Measurements from ENCODE around the gene COL15A1.

COL15A1 gene

GRCh38 chr9:99057665-99058625 lies 114.2 kb downstream of the COL15A1 start:
- no peaks in the 10 kb centered on the region for H3K27me3 ChIP-seq (ENCODE audit: insufficient read depth, low read length, poor library complexity, severe bottlenecking)
- peak overlapping the region; percentile 72 for H3K4me3 ChIP-seq (ENCODE audit: low read length, poor library complexity, severe bottlenecking)
- peak overlapping the region; percentile 90 for H3K4me2 ChIP-seq (ENCODE audit: low read depth, low read length, poor library complexity, severe bottlenecking)

GRCh38 chr9:99058964-99059921 lies 115.5 kb downstream of the COL15A1 start:
- no peaks in the 10 kb centered on the region for H3K36me3 ChIP-seq (ENCODE audit: insufficient read depth, low read length)
- H3K4me2 ChIP-seq (ENCODE audit: low read depth, low read length, poor library complexity, severe bottlenecking): peak overlapping the region; percentile 90
- H3F3A ChIP-seq (ENCODE audit: low read depth): peaks cover 20% of the 10 kb centered on the region
- H3K27me3 ChIP-seq (ENCODE audit: insufficient read depth, low read length, poor library complexity, severe bottlenecking): no peaks in the 10 kb centered on the region
- TF ChIP-seq CTCF (conservative IDR thresholded peaks at IDR 0.05; ENCODE audit: low read length) (no peak), EZH2phosphoT487 (IDR thresholded peaks at IDR 0.05; ENCODE audit: borderline replicate concordance) (no peak)
- H4K20me1 ChIP-seq (ENCODE audit: insufficient read depth, low read length, poor library complexity, severe bottlenecking): no peaks in the 10 kb centered on the region
- H3K9me3 ChIP-seq (ENCODE audit: insufficient read depth, low read depth, low read length): no peaks in the 10 kb centered on the region
- no peaks in the 10 kb centered on the region for H3K9me2 ChIP-seq (replicated peaks; ENCODE audit: low read depth, low read length)
- peaks cover 76% of the 10 kb centered on the region for H3K4me1 ChIP-seq (ENCODE audit: insufficient read depth, low read length, poor library complexity, severe bottlenecking)
- peak overlapping the region; percentile 44; the same call in 1 of the 2 replicates for H2AFZ ChIP-seq (ENCODE audit: low read length)
- peak overlapping the region; percentile 79 for H3K9ac ChIP-seq (ENCODE audit: low read depth, low read length, poor library complexity, severe bottlenecking)
- H3K4me3 ChIP-seq (ENCODE audit: low read length, poor library complexity, severe bottlenecking): peak overlapping the region; percentile 72
- no peaks in the 10 kb centered on the region for H3K79me2 ChIP-seq (ENCODE audit: insufficient read depth, low read length)

More at GRCh38 chr9:99057665-99058625, 114.2 kb downstream of the COL15A1 start:
- Histone ChIP-seq H3K9me2 (replicated peaks; ENCODE audit: low read depth, low read length) (no peaks in the 10 kb centered on the region), H3K79me2 (ENCODE audit: insufficient read depth, low read length) (no peaks in the 10 kb centered on the region), H3K9me3 (ENCODE audit: insufficient read depth, low read depth, low read length) (no peaks in the 10 kb centered on the region), H3K9ac (ENCODE audit: low read depth, low read length, poor library complexity, severe bottlenecking) (peak overlapping the region; percentile 79), H3F3A (ENCODE audit: low read depth) (peaks cover 20% of the 10 kb centered on the region), H2AFZ (ENCODE audit: low read length) (no peak overlapping the region), H4K20me1 (ENCODE audit: insufficient read depth, low read length, poor library complexity, severe bottlenecking) (no peaks in the 10 kb centered on the region), H3K36me3 (ENCODE audit: insufficient read depth, low read length) (no peaks in the 10 kb centered on the region), H3K4me1 (ENCODE audit: insufficient read depth, low read length, poor library complexity, severe bottlenecking) (peaks cover 81% of the 10 kb centered on the region)
- TF ChIP-seq EZH2phosphoT487 (IDR thresholded peaks at IDR 0.05; ENCODE audit: borderline replicate concordance): no peak
- no peak for TF ChIP-seq CTCF (conservative IDR thresholded peaks at IDR 0.05; ENCODE audit: low read length)

GRCh38 chr9:99060621-99061020 lies 116.9 kb downstream of the COL15A1 start:
- H2AFZ ChIP-seq (ENCODE audit: low read length): no peak overlapping the region
- H3K79me2 ChIP-seq (ENCODE audit: insufficient read depth, low read length): no peaks in the 10 kb centered on the region
- no peak overlapping the region for H3K4me3 ChIP-seq (ENCODE audit: low read length, poor library complexity, severe bottlenecking)
- no peaks in the 10 kb centered on the region for H3K36me3 ChIP-seq (ENCODE audit: insufficient read depth, low read length)
- H3K4me2 ChIP-seq (ENCODE audit: low read depth, low read length, poor library complexity, severe bottlenecking): no peak overlapping the region
- H3K4me1 ChIP-seq (ENCODE audit: insufficient read depth, low read length, poor library complexity, severe bottlenecking): peaks cover 85% of the 10 kb centered on the region
- H4K20me1 ChIP-seq (ENCODE audit: insufficient read depth, low read length, poor library complexity, severe bottlenecking): no peaks in the 10 kb centered on the region
- H3K9me3 ChIP-seq (ENCODE audit: insufficient read depth, low read depth, low read length): no peaks in the 10 kb centered on the region
- peaks cover 20% of the 10 kb centered on the region for H3F3A ChIP-seq (ENCODE audit: low read depth)
- no peaks in the 10 kb centered on the region for H3K9me2 ChIP-seq (replicated peaks; ENCODE audit: low read depth, low read length)
- TF ChIP-seq EZH2phosphoT487 (IDR thresholded peaks at IDR 0.05; ENCODE audit: borderline replicate concordance) (no peak), CTCF (conservative IDR thresholded peaks at IDR 0.05; ENCODE audit: low read length) (no peak)
- no peaks in the 10 kb centered on the region for H3K27me3 ChIP-seq (ENCODE audit: insufficient read depth, low read length, poor library complexity, severe bottlenecking)
- H3K9ac ChIP-seq (ENCODE audit: low read depth, low read length, poor library complexity, severe bottlenecking): no peak overlapping the region
